Tibial nerve (tissue), 4 donors: ENCODE measurements around the gene DOCK1. TPM values are rescaled to one million over a fixed set of nuclear protein-coding genes. Genes with fewer than 3 reads are reported as not detected.

Source experiments
- DNase-seq, 2 donors: peaks; one replicate each; pipeline ENCODE4 v3.0.0-alpha.2; 2019; ENCODE audit warnings: low spot score in 2 of 2
- H3K27ac ChIP-seq, 4 donors: fragments of 200-600 bp; sonication (generic) in 3 of 4; one replicate each; pipeline ENCODE4 v1.5.1; 2017 to 2019; ENCODE audit warnings: mild to moderate bottlenecking in 1 of 4
- H3K27me3 ChIP-seq, 2 donors: fragments of 200-600 bp; sonication (generic) in 1 of 2; one replicate each; pipeline versions ENCODE4 v1.5.1 to v1.6.0; 2017 to 2019
- H3K36me3 ChIP-seq, 3 donors: fragments of 200-600 bp; sonication (generic); one replicate each; pipeline ENCODE4 v1.5.1; 2018 to 2019
- H3K4me1 ChIP-seq, 4 donors: fragments of 200-600 bp; sonication (generic) in 3 of 4; one replicate each; pipeline ENCODE4 v1.5.1; 2017 to 2019
- H3K4me3 ChIP-seq, 4 donors: fragments of 200-600 bp; sonication (generic) in 3 of 4; one replicate each; pipeline ENCODE4 v1.5.1; 2017 to 2019; ENCODE audit warnings: mild to moderate bottlenecking in 1 of 4, moderate library complexity in 1 of 4
- H3K9me3 ChIP-seq, 4 donors: fragments of 200-600 bp; sonication (generic) in 3 of 4; one replicate each; pipeline ENCODE4 v1.5.1; 2017 to 2019
- CTCF ChIP-seq, 5 experiments: fragments of 200-600 bp in 3 of 5; fragments of 450-650 bp in 2 of 5; sonication (generic) in 3 of 5; IDR thresholded peaks; one replicate each; pipeline ENCODE4 v1.5.1; 2016 to 2019; ENCODE audit warnings: antibody characterized with exemption in 5 of 5, mild to moderate bottlenecking in 3 of 5, moderate library complexity in 2 of 5
- EP300 ChIP-seq, 2 donors: sonication (generic); formaldehyde crosslinking; IDR thresholded peaks; one replicate each; pipeline ENCODE4 v1.6.1; 2017; ENCODE audit warnings: antibody characterized with exemption in 2 of 2, mild to moderate bottlenecking in 1 of 2
- POLR2A ChIP-seq, 2 donors: fragments of 450-650 bp; IDR thresholded peaks; one replicate each; pipeline ENCODE4 v1.6.1; 2017; ENCODE audit warnings: antibody characterized with exemption in 2 of 2, mild to moderate bottlenecking in 2 of 2, moderate library complexity in 2 of 2
- whole genome bisulfite sequencing, 2 donors: methylation state at CpG; one replicate each; pipeline ENCODE4 v1.1.5; 2018; 5-methylcytosine and 5-hydroxymethylcytosine counted together
- total RNA-seq, 4 donors: library from RNA; depleted of rRNA; stranded (reverse); fragments of >200 nt; gene quantifications; one replicate each; pipeline ENCODE4 v1.1.0, GENCODE V29; 2016

Gene DOCK1
- total RNA-seq, 4 donors from 2014 or later = 57.3 to 76.7 (median 63.7) TPM

GRCh38 chr10:127266431-127266830 is 361.2 kb downstream of the DOCK1 start:
- DNase-seq = no peak
- Histone ChIP-seq H3K36me3 (peaks cover 0 to 33% (median 0%) of the 10 kb centered on the region in 3 donors), H3K9me3 (no peaks in the 10 kb centered on the region), H3K4me1 (no peaks in the 10 kb centered on the region), H3K27me3 (no peaks in the 10 kb centered on the region), H3K4me3 (no peak overlapping the region), H3K27ac (no peak overlapping the region)
- 91 to 100% methylated on average over 2 of the region's 2 CpGs for WGBS, 2 donors
- TF ChIP-seq CTCF (IDR thresholded peaks at IDR 0.05) (no peak), EP300 (IDR thresholded peaks at IDR 0.05) (no peak), POLR2A (IDR thresholded peaks at IDR 0.05) (no peak)

- Histone ChIP-seq H3K4me3 (no peak overlapping the region), H3K9me3 (no peaks in the 10 kb centered on the region), H3K27ac (no peak overlapping the region), H3K27me3 (no peaks in the 10 kb centered on the region), H3K36me3 (peaks cover 0 to 42% (median 0%) of the 10 kb centered on the region in 3 donors), H3K4me1 (no peaks in the 10 kb centered on the region)
- TF ChIP-seq CTCF (IDR thresholded peaks at IDR 0.05) = no peak
- no peak for TF ChIP-seq EP300 (IDR thresholded peaks at IDR 0.05)
- no peak for TF ChIP-seq POLR2A (IDR thresholded peaks at IDR 0.05)
- DNase-seq = no peak
- WGBS, 2 donors = 95% methylated on average over 12 of the region's 12 CpGs
Measured at GRCh38 chr10:127267442-127267841, 362.2 kb downstream of the DOCK1 start.

- no peaks in the 10 kb centered on the region for H3K4me1 ChIP-seq
- no peaks in the 10 kb centered on the region for H3K27me3 ChIP-seq
- no peak overlapping the region for H3K27ac ChIP-seq
- 90 to 98% methylated on average over 4 of the region's 4 CpGs for WGBS, 2 donors
- peaks cover 0 to 31% (median 0%) of the 10 kb centered on the region in 3 donors for H3K36me3 ChIP-seq
- no peak for TF ChIP-seq CTCF (IDR thresholded peaks at IDR 0.05)
- TF ChIP-seq EP300 (IDR thresholded peaks at IDR 0.05) = no peak
- no peak for TF ChIP-seq POLR2A (IDR thresholded peaks at IDR 0.05)
- no peak overlapping the region for H3K4me3 ChIP-seq
- no peak for DNase-seq
- H3K9me3 ChIP-seq = no peaks in the 10 kb centered on the region
Measured at GRCh38 chr10:127272076-127272475, 366.8 kb downstream of the DOCK1 start.

GRCh38 chr10:127275272-127275671 is 370.0 kb downstream of the DOCK1 start:
- WGBS, 2 donors = 96% methylated on average over 6 of the region's 6 CpGs
- DNase-seq = no peak
- H3K4me1 ChIP-seq = peaks cover 0 to 3% (median 0%) of the 10 kb centered on the region in 4 donors
- no peaks in the 10 kb centered on the region for H3K9me3 ChIP-seq
- TF ChIP-seq EP300 (IDR thresholded peaks at IDR 0.05) (no peak), POLR2A (IDR thresholded peaks at IDR 0.05) (no peak), CTCF (IDR thresholded peaks at IDR 0.05) (no peak)
- peaks cover 0 to 28% (median 0%) of the 10 kb centered on the region in 3 donors for H3K36me3 ChIP-seq
- H3K27me3 ChIP-seq = no peaks in the 10 kb centered on the region
- H3K27ac ChIP-seq = no peak overlapping the region
- no peak overlapping the region for H3K4me3 ChIP-seq

DNA sequence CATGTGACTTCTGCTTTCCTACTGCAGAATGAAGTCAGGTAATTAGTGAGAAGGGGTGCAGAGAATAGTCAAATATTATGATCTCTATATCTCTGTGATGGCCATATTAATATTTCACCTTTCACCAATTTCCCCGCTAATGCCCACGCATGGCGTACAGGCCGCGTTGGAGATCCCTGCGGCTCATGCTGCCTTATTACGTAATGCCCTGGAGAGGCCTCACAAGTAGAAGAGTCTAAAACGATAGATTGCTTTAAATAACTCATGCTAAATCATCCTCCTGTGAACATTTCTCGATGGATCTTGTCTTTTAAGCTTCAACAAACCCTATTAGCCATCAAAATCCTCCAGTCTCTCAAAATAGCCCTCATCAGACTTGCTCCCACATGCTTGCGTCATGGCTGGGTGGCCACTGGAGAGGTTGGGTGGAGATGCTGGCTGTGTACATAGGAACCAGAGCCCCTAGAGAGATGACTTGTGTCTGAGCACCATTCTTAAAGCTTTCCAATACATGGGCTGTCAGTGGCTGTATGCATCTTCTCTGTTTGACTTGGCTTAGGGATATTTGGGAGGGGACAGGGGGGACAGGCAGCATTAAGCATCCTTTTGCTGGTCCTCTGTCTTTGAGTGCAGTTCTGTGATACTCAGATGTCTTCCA is 370.7 kb downstream of the DOCK1 start:
- no peak for DNase-seq
- H3K27ac ChIP-seq = no peak overlapping the region
- H3K27me3 ChIP-seq = no peaks in the 10 kb centered on the region
- TF ChIP-seq CTCF (IDR thresholded peaks at IDR 0.05) = no peak
- TF ChIP-seq POLR2A (IDR thresholded peaks at IDR 0.05) = no peak
- TF ChIP-seq EP300 (IDR thresholded peaks at IDR 0.05) = no peak
- peaks cover 0 to 3% (median 0%) of the 10 kb centered on the region in 4 donors for H3K4me1 ChIP-seq
- no peak overlapping the region for H3K4me3 ChIP-seq
- WGBS, 2 donors = 92 to 93% methylated on average over 10 of the region's 10 CpGs
- H3K9me3 ChIP-seq = no peaks in the 10 kb centered on the region
- peaks cover 0 to 29% (median 0%) of the 10 kb centered on the region in 3 donors for H3K36me3 ChIP-seq
